ENCODE measurements around the gene MAP4K2.

Gene MAP4K2

GRCh38 chr11:64766881-64767280 lies 36.1 kb downstream of the MAP4K2 start:
- no peak for DNase-seq

DNA sequence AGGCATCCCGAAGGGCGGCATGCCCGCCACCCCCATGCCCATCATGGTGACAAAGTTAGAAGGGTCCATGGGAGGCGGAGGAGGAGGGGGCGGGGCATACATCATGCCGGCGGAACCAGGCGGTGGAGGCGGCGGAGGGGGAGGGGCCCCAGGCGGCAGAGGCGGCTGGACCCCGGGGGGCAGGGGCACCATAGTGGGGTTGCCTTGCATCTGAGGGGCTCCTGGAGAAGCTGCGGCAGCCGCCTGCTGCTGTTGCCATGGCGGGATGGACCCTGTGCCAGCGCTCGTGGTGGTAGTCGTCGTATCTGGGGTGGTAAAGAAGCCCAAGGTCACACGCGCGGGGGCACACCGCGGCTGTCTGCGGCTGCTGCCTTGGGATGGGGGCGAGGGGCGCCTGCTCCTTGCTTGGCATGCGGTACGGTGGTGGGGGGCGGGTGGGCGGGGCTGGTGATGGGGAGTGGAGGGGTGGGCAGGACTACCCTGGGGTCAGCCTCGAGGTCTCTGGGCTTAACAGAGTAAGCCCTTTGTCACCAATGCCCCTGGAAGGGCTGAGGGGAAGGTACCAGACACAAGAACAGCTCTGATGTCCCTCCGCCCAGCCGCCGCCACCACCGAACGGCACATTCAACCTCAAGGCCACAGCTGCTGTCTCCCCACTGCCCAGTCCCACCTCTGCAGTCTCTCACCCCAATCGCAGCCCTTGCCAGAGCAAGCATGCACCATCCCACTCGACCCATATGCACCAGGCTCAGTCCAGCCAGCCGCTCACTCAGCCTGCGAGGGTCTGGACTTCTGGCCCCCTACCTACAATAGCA lies 37.0 kb downstream of the MAP4K2 start:
- no peak for DNase-seq

DNA sequence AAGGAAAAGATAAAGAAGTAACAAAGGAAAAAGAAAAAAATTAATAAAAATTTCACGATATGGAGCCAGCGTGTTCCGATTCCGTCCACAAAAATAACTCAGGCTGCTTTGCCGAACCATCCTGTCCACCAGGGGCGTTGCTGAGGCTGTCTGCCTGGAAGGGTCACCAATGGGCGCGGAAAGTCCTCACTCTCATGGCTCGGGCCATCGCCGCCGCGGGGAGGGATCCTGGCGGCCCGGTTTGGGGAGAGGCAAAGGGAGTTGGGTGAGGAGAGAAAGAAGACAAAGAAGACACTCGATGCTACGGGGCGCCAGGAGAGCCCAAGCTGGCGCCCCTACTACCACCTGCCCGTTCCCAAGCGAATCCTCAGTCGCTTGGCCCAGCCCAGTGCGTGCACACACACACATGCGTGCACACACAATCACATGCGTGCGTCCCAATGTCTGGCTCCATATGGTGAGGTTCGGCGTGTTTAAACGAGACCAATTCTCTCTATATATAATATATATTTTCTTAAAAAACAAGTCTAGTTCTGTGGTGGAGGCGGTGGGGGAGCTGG lies 37.6 kb downstream of the MAP4K2 start:
- DNase-seq, result no peak

DNA sequence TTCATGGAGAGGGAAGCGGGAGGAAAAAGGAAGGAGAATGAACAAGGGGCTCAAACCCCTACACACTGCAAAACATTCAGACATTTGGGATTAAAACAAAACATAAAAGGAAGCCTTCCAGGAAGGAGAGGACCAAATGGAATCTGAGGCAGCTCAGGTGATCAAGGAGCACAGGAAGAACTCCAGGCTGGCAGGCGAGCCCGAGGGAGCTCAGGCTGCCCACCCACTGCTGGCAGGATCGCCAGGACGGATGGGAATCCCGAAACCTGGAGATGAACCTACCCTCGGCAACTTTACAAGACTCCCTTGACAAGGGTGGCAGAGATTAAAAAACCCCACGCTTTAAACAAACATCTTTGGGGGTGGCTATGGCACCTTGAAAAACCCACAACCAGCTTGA lies 38.3 kb downstream of the MAP4K2 start:
- DNase-seq, result no peak

DNA sequence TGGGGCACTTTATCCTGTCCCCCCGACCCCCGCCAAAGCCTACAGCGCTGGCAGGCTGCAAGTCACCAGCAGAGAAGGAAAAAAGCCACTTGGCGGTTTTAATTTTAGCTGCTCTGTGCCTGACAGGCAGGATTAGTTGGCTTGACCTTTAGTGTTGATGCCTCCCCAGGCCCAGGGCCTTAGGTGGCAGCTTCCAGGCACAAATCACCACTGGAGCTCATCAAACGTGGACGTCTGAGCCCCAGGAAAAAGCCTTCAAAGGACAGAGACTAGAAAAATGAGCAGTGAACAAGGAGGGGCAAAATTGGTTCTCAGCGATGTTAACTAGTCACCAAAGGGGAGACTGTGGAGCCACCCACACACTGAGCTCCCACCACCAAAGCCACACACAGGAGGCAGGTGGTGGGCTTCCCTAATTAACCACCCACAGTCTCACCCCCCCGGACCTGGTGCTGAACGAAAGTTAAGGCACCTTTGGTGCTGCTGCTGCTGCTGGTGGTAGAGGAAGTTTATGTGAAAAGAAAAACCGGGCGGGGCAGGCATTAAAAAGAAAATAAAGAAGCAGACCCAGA lies 38.9 kb downstream of the MAP4K2 start:
- DNase-seq, result no peak

GRCh38 chr11:64763526-64764039 lies 39.4 kb downstream of the MAP4K2 start:
- no peak for DNase-seq

DNA sequence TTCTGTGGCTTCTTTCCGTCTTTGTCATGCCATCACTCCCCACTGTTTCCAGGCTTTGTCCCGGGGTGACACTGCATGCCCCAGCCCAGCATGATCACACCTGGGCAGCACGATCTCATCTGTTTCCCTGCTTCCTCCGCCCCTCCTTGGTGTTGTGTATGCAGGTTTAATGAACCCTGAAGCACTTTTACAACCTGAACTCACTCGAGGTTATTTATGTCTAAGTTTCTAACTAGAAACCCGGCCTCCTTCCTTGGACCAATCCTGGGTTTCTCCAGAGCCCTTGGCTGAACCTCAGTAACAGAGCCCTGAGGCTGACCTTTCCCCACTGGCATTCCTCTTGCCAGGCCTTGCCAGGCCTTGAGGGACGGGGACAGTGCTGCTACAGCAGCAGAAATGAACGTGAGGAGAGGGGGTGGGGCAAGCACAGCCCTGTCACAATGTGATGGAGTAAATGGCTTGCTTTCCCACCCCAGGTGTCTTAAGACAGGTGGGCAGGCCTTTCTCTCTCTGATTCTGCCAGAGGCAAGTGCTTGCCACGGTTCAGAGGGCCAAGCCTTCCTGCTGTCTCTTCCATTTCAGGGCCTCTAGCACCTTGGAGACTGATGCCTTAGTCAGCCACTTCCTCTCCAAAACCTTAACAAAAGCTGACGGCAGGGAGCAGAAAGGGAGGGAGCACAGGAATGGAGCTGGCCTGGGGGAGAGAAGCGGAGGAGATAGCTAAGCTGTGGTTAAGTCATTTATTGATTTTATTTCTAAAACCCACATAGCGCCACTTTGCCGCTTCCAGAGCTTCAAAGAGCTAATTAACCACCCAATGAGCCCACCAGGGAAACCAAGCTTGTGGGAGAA lies 40.1 kb downstream of the MAP4K2 start:
- no peak for DNase-seq

DNA sequence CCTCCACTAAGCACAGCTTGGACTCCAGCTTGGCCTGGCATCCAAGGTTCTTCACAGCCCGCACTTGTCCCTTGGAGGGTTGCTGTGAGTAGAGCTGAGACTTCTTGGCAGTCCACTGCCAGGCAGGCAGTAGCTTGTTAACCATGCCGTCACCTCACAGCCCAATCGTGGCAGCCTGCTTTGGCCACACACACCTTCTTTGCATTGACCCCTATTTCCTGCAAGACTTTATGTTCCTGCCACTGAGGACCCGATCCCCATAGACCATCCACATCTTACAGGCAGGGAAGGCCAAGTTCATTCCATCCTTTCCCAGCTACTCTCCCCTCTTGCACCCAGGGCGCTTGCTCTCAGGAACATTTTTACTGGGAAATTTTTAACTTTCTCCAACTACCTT lies 40.7 kb downstream of the MAP4K2 start:
- no peak for DNase-seq

DNA sequence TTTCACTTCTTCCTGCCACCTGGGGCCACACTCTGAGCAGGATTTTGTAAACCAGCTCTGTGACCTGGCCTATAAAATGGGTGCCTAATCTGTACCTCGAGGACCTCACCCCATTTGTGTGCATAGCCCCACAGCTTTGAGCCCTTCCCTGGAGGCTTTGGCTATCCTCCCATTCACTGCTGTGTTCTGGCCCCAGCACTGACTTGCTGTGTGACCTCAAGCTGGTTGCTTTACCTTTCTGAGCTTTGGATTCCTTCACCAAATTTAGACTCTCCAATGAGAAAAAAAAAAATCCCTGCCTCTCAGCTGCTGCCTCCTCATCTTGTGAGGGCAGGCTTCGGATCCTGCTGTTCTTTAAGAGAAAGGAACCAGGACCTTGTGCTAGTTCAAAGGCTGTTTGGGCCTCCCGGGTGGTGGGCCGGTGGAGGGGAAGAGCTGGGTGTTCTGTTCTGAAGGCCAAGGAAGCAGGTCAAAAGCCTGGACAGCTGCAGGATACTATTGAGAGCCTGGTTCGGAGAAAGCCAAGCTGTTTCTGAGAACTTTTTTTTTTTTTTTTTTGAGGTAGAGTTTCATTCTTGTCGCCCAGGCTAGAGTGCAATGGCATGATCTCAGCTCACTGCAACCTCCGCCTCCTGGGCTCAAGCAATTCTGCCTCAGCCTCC lies 42.1 kb downstream of the MAP4K2 start:
- no peak for DNase-seq

DNA sequence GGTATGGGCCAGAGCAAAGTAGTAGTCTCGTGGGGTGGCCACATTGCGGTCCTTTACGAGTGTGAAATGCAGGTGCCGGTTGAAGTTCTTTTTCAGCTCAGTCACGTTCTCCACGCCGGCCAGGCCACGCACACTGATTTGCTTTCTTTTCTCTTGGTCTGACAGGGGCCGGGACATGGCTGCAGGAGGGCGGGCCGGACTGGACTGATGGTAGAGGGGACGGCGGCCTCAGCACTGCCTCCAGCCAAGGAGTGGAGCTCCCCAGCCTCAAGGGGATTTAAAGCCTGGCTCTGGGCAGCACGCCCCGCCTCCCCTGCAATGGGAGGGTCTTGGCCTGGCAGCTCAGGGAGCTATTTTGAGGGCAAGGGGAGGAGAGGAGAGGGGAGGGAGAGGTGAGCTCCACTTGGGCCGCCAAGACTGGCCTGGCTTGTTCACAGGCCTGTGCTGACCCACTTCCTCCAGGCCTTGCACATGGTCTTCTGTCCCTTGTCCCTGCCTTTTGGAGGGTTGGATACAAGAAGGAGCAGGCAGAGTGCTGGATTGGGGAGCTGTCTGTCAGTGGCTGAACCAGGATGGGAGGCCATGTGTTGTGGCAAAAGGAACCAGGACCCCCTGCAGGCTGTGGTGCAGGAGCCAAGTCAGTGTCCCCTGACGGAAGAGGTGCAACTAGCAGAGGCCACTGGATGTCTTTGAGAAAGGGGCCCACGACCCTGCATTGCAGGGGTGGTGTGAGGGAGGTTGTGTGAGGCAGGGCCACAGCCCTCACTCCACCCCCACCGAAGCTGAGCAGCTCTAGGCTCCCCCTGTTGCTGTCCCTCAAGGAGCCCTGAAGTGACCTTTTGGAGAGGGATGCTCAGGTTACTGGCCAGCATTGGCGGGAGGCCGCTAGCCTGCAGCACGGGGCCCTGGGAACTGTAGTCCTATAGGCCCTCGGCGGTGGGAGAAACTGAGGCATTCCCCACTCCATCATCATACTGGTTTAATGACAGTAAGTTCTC lies 43.0 kb downstream of the MAP4K2 start, which contains the start of gene PYGM:
Gene PYGM, minus strand, starts transcription at position 253 of the 998 bp plus-strand sequence. Its CDS starts 76 bp downstream, at position 177.
- DNase-seq, result no peak

DNA sequence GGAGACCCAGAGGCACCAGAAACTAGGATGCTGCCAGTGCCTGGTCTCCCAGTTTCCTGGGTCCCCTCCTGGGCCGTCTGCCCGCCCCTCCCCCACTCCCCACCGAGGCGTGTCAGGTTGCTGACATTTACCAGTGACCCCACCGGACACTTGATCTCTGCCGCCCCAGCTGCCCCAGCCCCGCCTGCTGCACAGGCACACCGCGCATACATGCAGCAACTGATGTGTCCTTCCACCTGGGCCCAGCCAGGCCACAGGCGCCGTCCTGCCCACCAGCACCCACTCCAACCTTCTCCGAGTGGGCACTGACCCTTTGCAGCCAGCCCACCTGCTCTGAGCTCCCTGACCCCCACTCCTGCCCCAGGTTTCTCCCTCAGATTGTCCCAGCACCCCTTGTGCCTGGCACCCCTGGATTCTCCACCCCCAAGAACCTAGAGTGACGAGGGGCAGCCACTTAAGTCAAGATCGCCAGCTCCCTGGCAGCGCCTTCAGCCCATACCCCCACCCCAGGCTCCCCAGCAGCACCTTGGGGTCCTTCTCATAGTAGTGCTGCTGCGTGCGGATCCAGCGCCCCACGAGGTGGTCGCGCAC lies 43.8 kb downstream of the MAP4K2 start:
- DNase-seq, result no peak

GRCh38 chr11:64758330-64759079 lies 44.5 kb downstream of the MAP4K2 start:
- DNase-seq, result no peak

GRCh38 chr11:64757549-64758329 lies 45.3 kb downstream of the MAP4K2 start:
- no peak for DNase-seq

DNA sequence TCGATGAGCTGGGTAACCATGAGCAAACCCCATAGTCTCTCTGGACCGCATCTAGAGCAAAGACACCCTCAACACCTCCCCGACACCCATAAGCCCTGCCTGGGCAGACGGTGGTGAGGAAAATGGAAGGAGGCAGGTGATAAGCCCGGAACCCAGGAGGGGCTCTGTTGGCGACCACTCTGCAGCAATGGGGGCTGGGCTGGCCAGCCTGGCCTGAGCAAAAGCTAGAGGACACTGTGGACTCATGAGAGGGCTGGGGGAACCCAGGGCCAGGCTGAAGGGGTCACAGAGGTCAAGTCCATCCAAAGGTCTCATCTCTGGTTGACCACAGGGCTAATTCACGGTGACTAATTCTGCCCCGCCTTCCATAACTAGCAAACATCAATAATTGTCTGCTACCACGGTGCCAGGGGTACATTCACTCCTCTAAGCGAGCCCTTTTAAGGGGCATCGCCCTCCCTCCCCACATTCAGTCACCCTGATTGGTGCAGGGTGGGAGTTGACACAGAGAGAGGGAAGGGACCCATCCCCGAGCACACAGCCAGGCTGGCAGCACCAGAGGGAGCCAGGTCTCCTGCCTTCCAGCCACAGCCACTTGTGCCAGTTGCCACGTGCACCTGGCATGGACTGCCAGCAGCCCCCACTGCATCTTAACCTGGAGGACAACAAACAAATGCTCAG lies 47.2 kb downstream of the MAP4K2 start:
- no peak for DNase-seq

- DNase-seq, result no peak
Measured at GRCh38 chr11:64754919-64755662, 47.9 kb downstream of the MAP4K2 start.

DNA sequence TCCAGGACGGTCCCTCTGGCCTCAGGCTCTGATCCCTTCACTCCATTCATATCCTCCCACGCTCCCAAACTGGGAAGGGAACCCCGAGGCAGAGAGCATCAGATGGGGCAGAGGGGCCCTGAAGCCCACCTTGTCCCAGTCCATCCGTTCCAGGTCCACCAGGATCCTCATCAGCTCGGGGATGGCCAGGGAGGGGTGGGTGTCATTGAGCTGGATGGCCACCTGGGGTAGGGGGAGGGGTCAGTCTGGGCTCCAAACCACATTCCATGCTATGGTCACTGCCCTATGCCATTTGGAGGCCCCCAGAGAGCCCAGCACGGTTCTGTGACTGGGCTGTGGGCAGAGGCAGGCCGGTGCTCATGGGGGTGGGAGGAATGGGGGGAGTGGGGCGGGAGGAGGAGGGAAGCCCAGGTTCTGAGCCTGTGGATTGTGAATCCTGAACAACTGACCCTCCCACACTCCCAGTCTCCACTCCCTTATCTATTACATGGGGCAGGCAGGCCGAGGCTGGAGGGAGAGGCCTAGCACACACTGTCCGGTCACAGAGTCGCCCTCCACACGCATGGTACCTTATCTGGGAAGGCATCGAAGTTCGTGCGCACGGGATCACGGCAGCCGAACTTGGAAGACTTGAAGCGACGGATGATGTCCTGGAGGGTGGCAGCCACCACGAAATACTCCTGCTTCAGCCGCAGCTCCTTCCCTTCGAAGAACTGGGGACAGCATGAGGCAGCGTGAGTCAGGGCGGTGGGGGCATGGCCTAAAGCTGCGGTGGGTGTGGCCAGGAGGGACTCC lies 48.7 kb downstream of the MAP4K2 start:
- DNase-seq, result no peak
